ENCODE data around the gene KCNH3. TPM values are rescaled to one million over a fixed set of nuclear protein-coding genes. Genes with fewer than 3 reads are reported as not detected.

Gene KCNH3
- total RNA-seq, 2 experiments from 2014 or later = 2.4 to 3.4 TPM

GRCh38 chr12:49542592-49543160 is 3.8 kb downstream of the KCNH3 start:
- DNase-seq (peak in 1 of 14 experiments; percentile 28), ATAC-seq (ENCODE audit: poor library complexity) (no peak)
- Mint-ChIP-seq H3K27ac (no peak overlapping the region), H3K27me3 (peaks cover 11% of the 10 kb centered on the region), H3K4me3 (peak overlapping the region; percentile 14), H3K9me3 (no peaks in the 10 kb centered on the region), H3K36me3 (ENCODE audit: low read depth) (no peaks in the 10 kb centered on the region), H3K4me1 (ENCODE audit: low read depth) (peaks cover 28% of the 10 kb centered on the region)
- Histone ChIP-seq H3K27ac (ENCODE audit: low read depth in 1 of 2, low read length in 2 of 2) (no peak overlapping the region), H3K36me3 (ENCODE audit: insufficient read depth, low read length) (no peaks in the 10 kb centered on the region), H3K4me3 (ENCODE audit: low read length) (no peak overlapping the region), H3K9me3 (ENCODE audit: control insufficient read depth in 1 of 2, insufficient read depth in 1 of 2, low read length in 2 of 2) (no peaks in the 10 kb centered on the region), H3K4me1 (ENCODE audit: insufficient read depth, low read length) (peaks cover 24% of the 10 kb centered on the region), H3K27me3 (ENCODE audit: control insufficient read depth in 1 of 2, insufficient read depth in 2 of 2, low read length in 2 of 2) (peaks cover 0 to 3% of the 10 kb centered on the region in 2 experiments)
- intact Hi-C loops (cut with DNase I, micrococcal nuclease) = no loop called here
- ChIA-PET POLR2A (no interaction called here), CTCF (no interaction called here)
- no peak for TF ChIP-seq CTCF (IDR thresholded peaks at IDR 0.05)

- ChIA-PET POLR2A (no interaction called here), CTCF (no interaction called here)
- peaks cover 21% of the 10 kb centered on the region for H3K4me1 ChIP-seq (ENCODE audit: insufficient read depth, low read length)
- Mint-ChIP-seq H3K27ac (no peak overlapping the region), H3K4me3 (no peak overlapping the region), H3K4me1 (ENCODE audit: low read depth) (peaks cover 32% of the 10 kb centered on the region), H3K27me3 (peaks cover 15% of the 10 kb centered on the region), H3K9me3 (no peaks in the 10 kb centered on the region), H3K36me3 (ENCODE audit: low read depth) (no peaks in the 10 kb centered on the region)
- H3K27me3 ChIP-seq (ENCODE audit: control insufficient read depth in 1 of 2, insufficient read depth in 2 of 2, low read length in 2 of 2) = peaks cover under 1 to 2% of the 10 kb centered on the region in 2 experiments
- DNase-seq = peak in 1 of 14 experiments; percentile 31
- TF ChIP-seq CTCF (IDR thresholded peaks at IDR 0.05) = no peak
- no peaks in the 10 kb centered on the region for H3K36me3 ChIP-seq (ENCODE audit: insufficient read depth, low read length)
- peaks cover 0 to under 1% of the 10 kb centered on the region in 2 experiments for H3K9me3 ChIP-seq (ENCODE audit: control insufficient read depth in 1 of 2, insufficient read depth in 1 of 2, low read length in 2 of 2)
- no peak overlapping the region for H3K27ac ChIP-seq (ENCODE audit: low read depth in 1 of 2, low read length in 2 of 2)
- ATAC-seq (ENCODE audit: poor library complexity) = no peak
- no peak overlapping the region for H3K4me3 ChIP-seq (ENCODE audit: low read length)
- intact Hi-C loops (cut with DNase I, micrococcal nuclease) = no loop called here
These were observed 4.5 kb downstream of the KCNH3 start for GRCh38 chr12:49543221-49543913.

- peaks cover 0 to 8% of the 10 kb centered on the region in 2 experiments for H3K9me3 ChIP-seq (ENCODE audit: control insufficient read depth in 1 of 2, insufficient read depth in 1 of 2, low read length in 2 of 2)
- no peak overlapping the region for H3K27ac ChIP-seq (ENCODE audit: low read depth in 1 of 2, low read length in 2 of 2)
- no peak for ATAC-seq (ENCODE audit: poor library complexity)
- H3K27ac Mint-ChIP-seq = no peak overlapping the region
- peaks cover 7 to 8% of the 10 kb centered on the region in 2 experiments for H3K27me3 ChIP-seq (ENCODE audit: control insufficient read depth in 1 of 2, insufficient read depth in 2 of 2, low read length in 2 of 2)
- intact Hi-C loops (cut with DNase I, micrococcal nuclease) = no loop called here
- ChIA-PET CTCF (no interaction called here), POLR2A (interaction anchor here (1.0 kb wide), 1 partner anchor 177 kb away, joined by 6 read pairs; the partner anchor contains the start of gene SPATS2)
- H3K4me3 Mint-ChIP-seq = no peak overlapping the region
- H3K36me3 ChIP-seq (ENCODE audit: insufficient read depth, low read length) = no peaks in the 10 kb centered on the region
- no peak overlapping the region for H3K4me3 ChIP-seq (ENCODE audit: low read length)
- no peak for DNase-seq
- no peaks in the 10 kb centered on the region for H3K36me3 Mint-ChIP-seq (ENCODE audit: low read depth)
- H3K27me3 Mint-ChIP-seq = peaks cover 15% of the 10 kb centered on the region
- no peak for TF ChIP-seq CTCF (IDR thresholded peaks at IDR 0.05)
- peaks cover 33% of the 10 kb centered on the region for H3K4me1 Mint-ChIP-seq (ENCODE audit: low read depth)
- H3K4me1 ChIP-seq (ENCODE audit: insufficient read depth, low read length) = peaks cover 28% of the 10 kb centered on the region
- H3K9me3 Mint-ChIP-seq = no peaks in the 10 kb centered on the region
These were observed 5.3 kb downstream of the KCNH3 start for GRCh38 chr12:49543914-49544815.

Measured in CD4-positive, alpha-beta T cell (primary cell).